Neuronal stem cell (in vitro differentiated cells): ENCODE results near the gene MPRIP.

Source experiments
- DNase-seq: peaks from one replicate; pipeline ENCODE4 v3.0.0-alpha.2; 2013; ENCODE audit warnings: low spot score
- H2AFZ ChIP-seq: one replicate; pipeline ENCODE4 v1.6.1; 2013; ENCODE audit warnings: mild to moderate bottlenecking, low read length, inconsistent platforms
- H2AK5ac ChIP-seq: 2 replicates; pipeline ENCODE4 v1.6.1; 2013; ENCODE audit warnings: low read depth, mild to moderate bottlenecking, inconsistent platforms, low read length, moderate library complexity, mixed read lengths
- H2BK120ac ChIP-seq: 2 replicates; pipeline ENCODE4 v1.6.1; 2013; ENCODE audit warnings: low read depth, mild to moderate bottlenecking, inconsistent platforms, low read length, moderate library complexity, mixed read lengths
- H2BK12ac ChIP-seq: one replicate; pipeline ENCODE4 v1.6.1; 2013; ENCODE audit warnings: low read length, inconsistent platforms
- H2BK15ac ChIP-seq: 2 replicates; pipeline ENCODE4 v1.6.1; 2013; ENCODE audit warnings: mild to moderate bottlenecking, low read length, inconsistent platforms, mixed read lengths
- H2BK5ac ChIP-seq: one replicate; pipeline ENCODE4 v1.6.1; 2013; ENCODE audit warnings: inconsistent platforms, mild to moderate bottlenecking, low read length, moderate library complexity
- H3K14ac ChIP-seq: one replicate; pipeline ENCODE4 v1.6.1; 2013; ENCODE audit warnings: low read length, inconsistent platforms
- H3K18ac ChIP-seq: 2 replicates; pipeline ENCODE4 v1.6.1; 2013; ENCODE audit warnings: low read length, inconsistent platforms
- H3K23ac ChIP-seq: 2 replicates; pipeline ENCODE4 v1.6.1; 2013; ENCODE audit warnings: low read depth, mild to moderate bottlenecking, mixed read lengths, low read length, inconsistent platforms; ENCODE audit not compliant: poor library complexity
- H3K27ac ChIP-seq: replicated peaks from 3 replicates; pipeline ENCODE4 v1.5.1; 2013; ENCODE audit warnings: low read length, inconsistent platforms
- H3K27me3 ChIP-seq, 3 experiments: 2 replicates each; pipeline ENCODE4 v1.6.1; 2013; ENCODE audit warnings: low read length in 3 of 3, mild to moderate bottlenecking in 2 of 3, inconsistent platforms in 1 of 3, low read depth in 1 of 3, mixed read lengths in 1 of 3, moderate library complexity in 1 of 3; ENCODE audit not compliant: control insufficient read depth in 3 of 3, insufficient read depth in 3 of 3
- H3K36me3 ChIP-seq, 2 donors: replicated peaks in 1 of 2; 2 replicates each; pipeline ENCODE4 v1.6.1; 2013; ENCODE audit warnings: low read length in 2 of 2; ENCODE audit not compliant: control insufficient read depth in 2 of 2, insufficient read depth in 2 of 2
- H3K4ac ChIP-seq: 2 replicates; pipeline ENCODE4 v1.6.1; 2013; ENCODE audit warnings: inconsistent platforms, mild to moderate bottlenecking, low read length, moderate library complexity
- H3K4me1 ChIP-seq, 2 donors: 1 replicate in 1 of 2; 2 replicates in 1 of 2; pipeline ENCODE4 v1.6.1; 2013; ENCODE audit warnings: low read length in 2 of 2, low read depth in 1 of 2; ENCODE audit not compliant: control insufficient read depth in 2 of 2, insufficient read depth in 1 of 2
- H3K4me2 ChIP-seq: one replicate; pipeline ENCODE4 v1.6.1; 2013; ENCODE audit warnings: mild to moderate bottlenecking, low read length, inconsistent platforms; ENCODE audit not compliant: insufficient read depth, poor library complexity, severe bottlenecking
- H3K4me3 ChIP-seq, 2 donors: 2 replicates each; pipeline ENCODE4 v1.5.1; 2013; ENCODE audit warnings: low read length in 2 of 2, mild to moderate bottlenecking in 2 of 2, inconsistent platforms in 1 of 2, moderate library complexity in 1 of 2
- H3K79me1 ChIP-seq: one replicate; pipeline ENCODE4 v1.6.1; 2013; ENCODE audit warnings: low read depth, mild to moderate bottlenecking, inconsistent platforms, low read length, moderate library complexity
- H3K9ac ChIP-seq: one replicate; pipeline ENCODE4 v1.6.1; 2013; ENCODE audit warnings: mild to moderate bottlenecking, low read depth, low read length, inconsistent platforms; ENCODE audit not compliant: poor library complexity
- H3K9me3 ChIP-seq, 2 donors: replicated peaks in 1 of 2; 2 replicates each; pipeline versions ENCODE3 to v1.6.1; 2013; ENCODE audit warnings: low read length in 2 of 2, mild to moderate bottlenecking in 2 of 2, inconsistent platforms in 1 of 2, low read depth in 1 of 2, mixed read lengths in 1 of 2, moderate library complexity in 1 of 2; ENCODE audit not compliant: control insufficient read depth in 2 of 2, insufficient read depth in 1 of 2
- H4K8ac ChIP-seq: one replicate; pipeline ENCODE4 v1.6.1; 2013; ENCODE audit warnings: low read depth, mild to moderate bottlenecking, inconsistent platforms, low read length, moderate library complexity
- H4K91ac ChIP-seq: one replicate; pipeline ENCODE4 v1.6.1; 2013; ENCODE audit warnings: low read length, low read depth, mild to moderate bottlenecking, inconsistent platforms; ENCODE audit not compliant: poor library complexity
- WGBS, 2 donors: extraction: QIAGEN DNeasy Blood & Tissue Kit; methylation state at CpG; one replicate each; pipeline ENCODE4 v1.1.7; 2013; ENCODE audit warnings: missing lambda C conversion rate in 2 of 2, mixed read lengths in 1 of 2; ENCODE audit not compliant: insufficient read length in 2 of 2, insufficient replicate concordance in 1 of 2; ENCODE audit errors: extremely low coverage in 2 of 2; 5-methylcytosine and 5-hydroxymethylcytosine counted together

The MPRIP gene

GRCh38 chr17:17091276-17091675 lies 49.0 kb downstream of the MPRIP start:
- Histone ChIP-seq H3K23ac (no peak overlapping the region), H2AK5ac (no peak overlapping the region), H3K27ac (no peak overlapping the region), H3K4me1 (peaks cover 1 to 16% of the 10 kb centered on the region in 2 donors), H3K4ac (no peak overlapping the region), H3K9me3 (no peaks in the 10 kb centered on the region), H3K14ac (peak overlapping the region; percentile 78), H2BK15ac (no peak overlapping the region), H3K9ac (no peak overlapping the region), H3K18ac (no peak overlapping the region), H2BK120ac (no peak overlapping the region), H3K79me1 (peaks cover 4% of the 10 kb centered on the region), H4K8ac (no peak overlapping the region), H3K4me2 (no peak overlapping the region), H2BK12ac (no peak overlapping the region), H3K36me3 (peaks cover 7 to 41% of the 10 kb centered on the region in 2 donors), H2AFZ (no peak overlapping the region), H3K27me3 (no peaks in the 10 kb centered on the region), H4K91ac (no peak overlapping the region), H2BK5ac (no peak overlapping the region), H3K4me3 (no peak overlapping the region)
- WGBS, 2 donors = no CpG with 5 or more reads among the region's 11 CpGs
- DNase-seq = no peak

DNA sequence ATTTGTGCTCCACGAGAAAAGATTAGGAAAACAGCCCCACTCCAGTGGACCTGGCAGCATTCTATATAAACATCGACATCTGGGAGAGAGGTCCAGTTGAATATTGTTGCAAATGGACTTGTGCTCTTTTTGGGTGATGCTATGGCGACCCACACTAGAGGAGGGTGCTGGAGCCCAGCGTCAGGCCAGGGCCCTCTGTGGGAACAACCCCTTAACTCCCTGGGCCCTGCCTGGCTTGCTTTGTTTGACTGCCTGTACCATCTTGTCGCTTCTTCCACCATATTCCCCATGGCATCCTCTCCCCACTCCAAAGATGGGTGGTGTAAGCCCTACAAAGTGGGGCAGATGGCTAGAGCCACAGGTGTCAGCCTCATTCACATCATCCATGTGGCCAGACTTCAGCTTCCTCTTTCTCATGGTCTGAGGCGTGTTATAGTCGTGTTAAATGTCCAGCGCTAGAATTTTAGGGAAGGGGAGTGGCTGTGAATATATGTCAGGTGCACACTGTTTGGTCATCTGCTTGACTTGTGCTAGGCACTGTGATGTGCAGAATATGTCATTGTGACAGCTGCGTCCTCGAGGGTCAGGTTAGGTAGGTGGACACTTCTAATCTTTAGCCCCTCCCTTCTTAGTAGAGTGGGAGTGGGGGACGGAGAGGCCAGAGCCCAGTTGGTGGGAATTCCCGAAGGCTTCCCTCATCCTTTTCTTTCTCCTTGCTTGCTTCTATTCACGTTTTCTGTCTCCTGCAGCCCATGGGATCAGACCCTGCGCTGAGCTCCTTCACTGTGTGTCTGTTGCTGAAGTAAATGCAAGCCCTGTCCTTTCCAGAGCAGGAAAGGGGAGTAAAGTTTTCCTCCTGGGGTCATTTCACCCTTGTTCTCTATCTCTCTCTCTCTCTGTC lies 49.8 kb downstream of the MPRIP start:
- no peak for DNase-seq
- H3K4me2 ChIP-seq = no peak overlapping the region
- no peak overlapping the region for H2BK120ac ChIP-seq
- H3K79me1 ChIP-seq = peaks cover 4% of the 10 kb centered on the region
- no CpG with 5 or more reads among the region's 14 CpGs for WGBS, 2 donors
- no peak overlapping the region for H4K91ac ChIP-seq
- H3K27ac ChIP-seq = no peak overlapping the region
- H3K4ac ChIP-seq = no peak overlapping the region
- H2BK5ac ChIP-seq = no peak overlapping the region
- H2BK12ac ChIP-seq = no peak overlapping the region
- H3K27me3 ChIP-seq = no peaks in the 10 kb centered on the region
- no peak overlapping the region for H3K14ac ChIP-seq
- no peak overlapping the region for H2BK15ac ChIP-seq
- H3K36me3 ChIP-seq = peaks cover 7 to 40% of the 10 kb centered on the region in 2 donors
- no peak overlapping the region for H2AK5ac ChIP-seq
- H3K18ac ChIP-seq = no peak overlapping the region
- H3K9ac ChIP-seq = no peak overlapping the region
- no peak overlapping the region for H2AFZ ChIP-seq
- peak overlapping the region; percentile 37 for H3K23ac ChIP-seq
- H3K4me3 ChIP-seq = no peak overlapping the region
- no peak overlapping the region for H4K8ac ChIP-seq
- peaks cover 3 to 22% of the 10 kb centered on the region in 2 donors for H3K4me1 ChIP-seq
- no peaks in the 10 kb centered on the region for H3K9me3 ChIP-seq

DNA sequence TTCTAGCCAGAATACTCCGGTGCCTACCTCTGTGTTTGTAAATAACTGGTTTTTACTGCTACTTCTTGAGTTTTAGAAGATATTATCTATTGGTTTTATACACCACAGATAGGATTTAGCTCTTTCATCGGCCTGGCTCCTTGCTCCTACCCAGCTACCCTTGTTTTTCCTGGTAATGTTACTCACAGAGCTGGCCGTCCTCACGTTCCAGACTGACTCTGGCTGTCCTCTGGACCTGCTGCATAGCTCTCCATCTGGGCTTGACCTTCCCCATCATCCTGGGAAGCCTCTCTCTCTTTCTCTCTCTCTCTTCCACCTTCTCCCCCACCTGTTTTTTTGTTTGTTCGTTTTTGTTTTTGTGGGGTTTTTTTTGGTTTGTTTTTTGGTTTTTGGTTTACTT lies 51.5 kb downstream of the MPRIP start:
- H3K4me3 ChIP-seq = no peak overlapping the region
- H4K91ac ChIP-seq = no peak overlapping the region
- no peak overlapping the region for H3K4ac ChIP-seq
- no peak overlapping the region for H3K4me2 ChIP-seq
- H3K79me1 ChIP-seq = peaks cover 4% of the 10 kb centered on the region
- no peak overlapping the region for H2AK5ac ChIP-seq
- H3K27ac ChIP-seq = no peak overlapping the region
- H3K36me3 ChIP-seq = peaks cover 7 to 23% of the 10 kb centered on the region in 2 donors
- H2AFZ ChIP-seq = no peak overlapping the region
- no peaks in the 10 kb centered on the region for H3K9me3 ChIP-seq
- no peak overlapping the region for H3K14ac ChIP-seq
- H2BK15ac ChIP-seq = no peak overlapping the region
- no peak overlapping the region for H3K9ac ChIP-seq
- H4K8ac ChIP-seq = no peak overlapping the region
- no peaks in the 10 kb centered on the region for H3K27me3 ChIP-seq
- H2BK5ac ChIP-seq = no peak overlapping the region
- H3K23ac ChIP-seq = no peak overlapping the region
- no peak overlapping the region for H2BK12ac ChIP-seq
- peaks cover 7 to 30% of the 10 kb centered on the region in 2 donors for H3K4me1 ChIP-seq
- WGBS, 2 donors = no CpG with 5 or more reads among the region's 5 CpGs
- no peak overlapping the region for H3K18ac ChIP-seq
- DNase-seq = no peak
- H2BK120ac ChIP-seq = no peak overlapping the region

- no peak overlapping the region for H2BK5ac ChIP-seq
- H2BK120ac ChIP-seq = no peak overlapping the region
- no peak overlapping the region for H3K4me2 ChIP-seq
- no peak overlapping the region for H3K4ac ChIP-seq
- no peak overlapping the region for H4K91ac ChIP-seq
- no peak overlapping the region for H4K8ac ChIP-seq
- peaks cover 10 to 32% of the 10 kb centered on the region in 2 donors for H3K4me1 ChIP-seq
- no peak overlapping the region for H3K14ac ChIP-seq
- H3K9me3 ChIP-seq = no peaks in the 10 kb centered on the region
- DNase-seq = no peak
- H2BK12ac ChIP-seq = no peak overlapping the region
- no peak overlapping the region for H3K9ac ChIP-seq
- H3K27me3 ChIP-seq = no peaks in the 10 kb centered on the region
- WGBS, 2 donors = no CpG with 5 or more reads among the region's 7 CpGs
- H3K4me3 ChIP-seq = no peak overlapping the region
- H3K18ac ChIP-seq = no peak overlapping the region
- H2AK5ac ChIP-seq = no peak overlapping the region
- peaks cover 0 to 7% of the 10 kb centered on the region in 2 donors for H3K36me3 ChIP-seq
- H3K27ac ChIP-seq = no peak overlapping the region
- no peak overlapping the region for H2AFZ ChIP-seq
- peaks cover 7% of the 10 kb centered on the region for H3K79me1 ChIP-seq
- H2BK15ac ChIP-seq = no peak overlapping the region
- no peak overlapping the region for H3K23ac ChIP-seq
Measured at GRCh38 chr17:17096438-17097178, 54.4 kb downstream of the MPRIP start.
